Transverse colon (tissue), 4 donors: ENCODE measurements around the gene HAX1. TPM values are rescaled to one million over a fixed set of nuclear protein-coding genes. Genes with fewer than 3 reads are reported as not detected.
A peak's percentile ranks its signal among the peaks of the same experiment; 100 is the strongest.
"Not testable (repeated sequence)": the region's sequence is repeated elsewhere in the genome, so short reads cannot be mapped to it uniquely, and the experiment has no call there.

Source experiments
- DNase-seq: peaks from one replicate; pipeline ENCODE4 v3.0.0-alpha.2; 2019
- H3K27ac ChIP-seq, 4 donors: fragments of 200-600 bp; sonication (generic); 2 replicates each; pipeline ENCODE4 v1.5.1; 2016 to 2018; ENCODE audit warnings: inconsistent platforms in 4 of 4
- H3K27me3 ChIP-seq: fragments of 200-600 bp; sonication (generic); 2 replicates; pipeline ENCODE4 v1.5.1; 2017; ENCODE audit warnings: inconsistent platforms
- H3K36me3 ChIP-seq, 4 donors: fragments of 200-600 bp; sonication (generic); 2 replicates each; pipeline ENCODE4 v1.5.1; 2017 to 2019; ENCODE audit warnings: inconsistent platforms in 4 of 4
- H3K4me1 ChIP-seq, 4 donors: fragments of 200-600 bp; sonication (generic); 2 replicates each; pipeline ENCODE4 v1.5.1; 2017 to 2020; ENCODE audit warnings: inconsistent platforms in 4 of 4
- H3K4me3 ChIP-seq, 4 donors: fragments of 200-600 bp; sonication (generic); 1 replicate in 1 of 4; 2 replicates in 3 of 4; pipeline versions ENCODE4 v1.5.1 to v1.6.1; 2017 to 2019; ENCODE audit warnings: inconsistent platforms in 4 of 4
- H3K9me3 ChIP-seq, 2 donors: fragments of 200-600 bp; sonication (generic); 2 replicates each; pipeline ENCODE4 v1.5.1; 2017 to 2019; ENCODE audit warnings: inconsistent platforms in 2 of 2
- EP300 ChIP-seq: sonication (generic); formaldehyde crosslinking; IDR thresholded peaks from one replicate; pipeline ENCODE4 v1.6.1; 2017; ENCODE audit warnings: antibody characterized with exemption, low read depth
- POLR2A ChIP-seq: fragments of 450-650 bp; IDR thresholded peaks from one replicate; pipeline ENCODE4 v1.6.1; 2016; ENCODE audit warnings: antibody characterized with exemption, mild to moderate bottlenecking, moderate library complexity
- POLR2AphosphoS5 ChIP-seq, 3 donors: sonication (generic); formaldehyde crosslinking; IDR thresholded peaks; one replicate each; pipeline ENCODE4 v1.6.1; 2016; ENCODE audit warnings: antibody characterized with exemption in 3 of 3
- WGBS, 2 donors: methylation state at CpG; one replicate each; pipeline ENCODE4 v1.1.5; 2018; ENCODE audit warnings: low coverage in 1 of 2; 5-methylcytosine and 5-hydroxymethylcytosine counted together
- in situ Hi-C, 4 donors: fragments of 200-750 bp; cut with MboI; loops; one replicate each; pipeline versions ENCODE4 v1.15.0 to v1.15.1; 2017; ENCODE audit warnings: low sequenced_read_pairs in 3 of 4, low pct_ligation_motif_present in 1 of 4, low pct_unique_long_range_greater_than_20kb in 1 of 4
- intact Hi-C: fragments of 100-400 bp; cut with DNase I; formaldehyde crosslinking; loops from one replicate; pipeline ENCODE4 v1.15.1; 2023; ENCODE audit warnings: low total_unique reads
- total RNA-seq, 4 donors: library from RNA; depleted of rRNA; stranded (reverse); fragments of >200 nt; gene quantifications; one replicate each; pipeline ENCODE4 v1.1.0, GENCODE V29; 2016
- TF ChIP-seq, protein P1 (sequence below), 5 experiments: fragments of 200-600 bp in 3 of 5; fragments of 450-650 bp in 2 of 5; sonication (generic) in 3 of 5; IDR thresholded peaks; 1 replicate in 2 of 5; 2 replicates in 3 of 5; pipeline ENCODE4 v1.5.1; 2016 to 2017; ENCODE audit warnings: antibody characterized with exemption in 5 of 5, inconsistent platforms in 3 of 5, mild to moderate bottlenecking in 2 of 5, moderate library complexity in 1 of 5

The HAX1 gene
- total RNA-seq, 4 donors from 2014 or later: 44.5 to 87.1 (median 74.1) TPM

DNA sequence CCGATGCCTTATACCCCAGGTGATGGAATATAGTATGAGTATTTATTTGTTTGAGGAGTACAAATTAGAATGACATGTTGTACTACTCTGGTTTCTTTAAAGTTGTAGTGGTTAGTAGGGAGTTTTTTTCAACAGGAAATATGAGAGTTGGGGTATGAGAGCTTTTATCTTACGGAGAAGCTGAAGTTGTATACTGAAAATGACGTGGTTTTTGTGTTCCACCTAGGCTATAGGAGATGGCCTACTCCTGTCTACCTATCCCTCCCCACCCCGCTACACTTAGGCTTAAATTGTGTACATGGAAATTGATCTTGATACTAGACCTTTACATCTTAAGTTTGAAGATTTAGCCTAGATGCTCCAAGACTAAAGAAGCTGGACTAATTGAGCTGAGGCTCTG, 6.8 kb upstream of the HAX1 start:
- in situ Hi-C loops: loop anchor here in 1 of 4 donors (10.0 kb wide), 1 partner anchor 71 kb away; the partner anchor contains the start of gene TPM3
- 66 to 77% methylated on average over 1 to 4 of the region's 4 CpGs for WGBS, 2 donors
- H3K4me1 ChIP-seq: no peaks in the 10 kb centered on the region

DNA sequence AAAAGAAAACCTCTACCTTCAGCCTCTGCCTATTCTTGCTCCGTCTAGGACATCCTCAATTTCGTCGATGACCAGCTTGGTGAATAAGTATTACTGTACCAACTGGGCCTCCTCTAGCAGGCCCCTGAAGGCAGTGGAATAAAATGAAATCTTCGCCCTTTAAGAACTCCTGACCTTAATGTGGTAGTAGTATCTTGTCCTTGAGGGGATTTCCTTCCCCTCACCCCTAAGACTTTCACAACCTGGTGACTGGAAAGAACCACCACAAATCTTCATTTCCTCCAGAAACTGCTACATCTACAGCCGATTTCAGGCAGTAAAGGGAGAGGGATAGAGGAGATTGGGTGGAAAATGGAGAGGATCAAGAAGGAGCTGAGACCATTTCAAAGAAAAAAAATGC, 1.6 kb upstream of the HAX1 start:
- 72 to 76% methylated on average over 3 to 5 of the region's 5 CpGs for WGBS, 2 donors
- Histone ChIP-seq H3K36me3 (peaks cover 0 to 28% (median 10%) of the 10 kb centered on the region in 4 donors), H3K27ac (no peak overlapping the region), H3K4me3 (no peak overlapping the region), H3K27me3 (no peaks in the 10 kb centered on the region), H3K4me1 (peaks cover 10 to 23% (median 13%) of the 10 kb centered on the region in 4 donors), H3K9me3 (no peaks in the 10 kb centered on the region)
- no peak for TF ChIP-seq POLR2A
- TF ChIP-seq, protein P1, sequence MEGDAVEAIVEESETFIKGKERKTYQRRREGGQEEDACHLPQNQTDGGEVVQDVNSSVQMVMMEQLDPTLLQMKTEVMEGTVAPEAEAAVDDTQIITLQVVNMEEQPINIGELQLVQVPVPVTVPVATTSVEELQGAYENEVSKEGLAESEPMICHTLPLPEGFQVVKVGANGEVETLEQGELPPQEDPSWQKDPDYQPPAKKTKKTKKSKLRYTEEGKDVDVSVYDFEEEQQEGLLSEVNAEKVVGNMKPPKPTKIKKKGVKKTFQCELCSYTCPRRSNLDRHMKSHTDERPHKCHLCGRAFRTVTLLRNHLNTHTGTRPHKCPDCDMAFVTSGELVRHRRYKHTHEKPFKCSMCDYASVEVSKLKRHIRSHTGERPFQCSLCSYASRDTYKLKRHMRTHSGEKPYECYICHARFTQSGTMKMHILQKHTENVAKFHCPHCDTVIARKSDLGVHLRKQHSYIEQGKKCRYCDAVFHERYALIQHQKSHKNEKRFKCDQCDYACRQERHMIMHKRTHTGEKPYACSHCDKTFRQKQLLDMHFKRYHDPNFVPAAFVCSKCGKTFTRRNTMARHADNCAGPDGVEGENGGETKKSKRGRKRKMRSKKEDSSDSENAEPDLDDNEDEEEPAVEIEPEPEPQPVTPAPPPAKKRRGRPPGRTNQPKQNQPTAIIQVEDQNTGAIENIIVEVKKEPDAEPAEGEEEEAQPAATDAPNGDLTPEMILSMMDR (IDR thresholded peaks at IDR 0.05): no peak
- no peak for TF ChIP-seq EP300
- no peak for TF ChIP-seq POLR2AphosphoS5 (IDR thresholded peaks at IDR 0.05)
- in situ Hi-C loops (loop anchor here in 1 of 4 donors (10.0 kb wide), 1 partner anchor 76 kb away; the partner anchor contains the start of gene TPM3), intact Hi-C loops (no loop called here)
- no peak for DNase-seq

More for the DNA sequence above, 6.8 kb upstream of the HAX1 start:
- TF ChIP-seq POLR2AphosphoS5 (IDR thresholded peaks at IDR 0.05) (no peak), POLR2A (no peak), EP300 (no peak)
- TF ChIP-seq, protein P1 (IDR thresholded peaks at IDR 0.05): no peak
- Histone ChIP-seq H3K36me3 (peaks cover 0 to 55% (median 20%) of the 10 kb centered on the region in 4 donors), H3K4me3 (no peak overlapping the region), H3K27ac (no peak overlapping the region), H3K9me3 (no peaks in the 10 kb centered on the region), H3K27me3 (no peaks in the 10 kb centered on the region)
- intact Hi-C loops: no loop called here
- DNase-seq: no peak

DNA sequence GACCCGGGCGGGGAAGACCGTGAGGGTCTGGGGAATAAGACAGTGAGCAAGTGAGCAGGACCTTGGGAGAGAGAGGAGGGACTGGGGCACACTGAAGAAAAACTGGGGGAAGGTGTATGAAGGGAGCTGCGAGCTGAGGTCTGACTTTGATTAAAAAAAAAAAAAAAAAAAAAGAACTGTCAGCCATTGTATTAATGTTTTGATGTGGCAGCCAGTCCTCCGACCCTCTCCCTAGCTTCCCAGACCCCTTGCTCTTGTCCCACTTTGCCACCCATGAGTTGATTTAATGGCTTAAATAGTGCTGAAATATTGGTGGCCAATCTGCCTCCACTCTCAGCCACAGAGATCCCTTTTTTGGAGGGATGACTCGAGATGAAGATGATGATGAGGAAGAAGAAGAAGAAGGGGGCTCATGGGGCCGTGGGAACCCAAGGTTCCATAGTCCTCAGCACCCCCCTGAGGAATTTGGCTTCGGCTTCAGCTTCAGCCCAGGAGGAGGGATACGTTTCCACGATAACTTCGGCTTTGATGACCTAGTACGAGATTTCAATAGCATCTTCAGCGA, 652 bp downstream of the HAX1 start:
- Histone ChIP-seq H3K27me3 (no peaks in the 10 kb centered on the region), H3K4me1 (peaks cover 10 to 23% (median 13%) of the 10 kb centered on the region in 4 donors), H3K27ac (peak overlapping the region; percentile 87 to 98 (median 92)), H3K9me3 (no peaks in the 10 kb centered on the region), H3K4me3 (peak overlapping the region; percentile 59 to 98 (median 82)), H3K36me3 (peaks cover 0 to 26% (median 10%) of the 10 kb centered on the region in 4 donors)
- in situ Hi-C loops (loop anchor here in 1 of 4 donors (10.0 kb wide), 1 partner anchor 78 kb away; the partner anchor contains the start of gene TPM3), intact Hi-C loops (no loop called here)
- DNase-seq: no peak
- TF ChIP-seq, protein P1 (IDR thresholded peaks at IDR 0.05): no peak
- TF ChIP-seq EP300 (no peak), POLR2AphosphoS5 (IDR thresholded peaks at IDR 0.05) (no peak), POLR2A (no peak)
- 46 to 48% methylated on average over 9 to 13 of the region's 13 CpGs for WGBS, 2 donors

DNA sequence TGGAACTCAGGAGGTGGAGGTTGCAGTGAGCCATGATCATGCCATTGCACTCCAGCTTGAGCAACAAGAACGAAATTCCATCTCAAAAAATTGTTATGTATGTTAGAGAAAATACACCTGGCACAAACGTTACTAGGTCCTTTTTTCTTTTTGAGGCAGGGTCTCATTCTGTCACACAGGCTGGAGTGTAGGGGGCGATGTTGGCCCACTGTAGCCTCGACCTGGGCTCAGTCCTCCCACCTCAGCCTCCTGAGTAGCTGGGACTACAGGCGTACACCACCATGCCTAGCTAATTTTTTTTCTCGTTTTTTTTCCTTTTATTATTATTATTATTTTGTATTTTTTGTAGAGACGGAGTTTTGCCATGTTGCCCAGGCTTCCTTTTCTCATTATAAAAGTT, 4.4 kb downstream of the HAX1 start:
- Histone ChIP-seq H3K27ac (no peak overlapping the region), H3K4me3 (no peak overlapping the region), H3K9me3 (no peaks in the 10 kb centered on the region), H3K27me3 (no peaks in the 10 kb centered on the region), H3K4me1 (peaks cover 8 to 17% (median 10%) of the 10 kb centered on the region in 4 donors), H3K36me3 (peaks cover 0 to 18% (median 6%) of the 10 kb centered on the region in 4 donors)
- in situ Hi-C loops: loop anchor here in 1 of 4 donors (10.0 kb wide), 1 partner anchor 82 kb away; the partner anchor contains the start of gene TPM3
- 85 to 87% methylated on average over 7 of the region's 7 CpGs for WGBS, 2 donors
- no peak for TF ChIP-seq POLR2A
- TF ChIP-seq, protein P1 (IDR thresholded peaks at IDR 0.05): peak in 1 of 5 experiments; percentile 10
- no peak for DNase-seq
- intact Hi-C loops: no loop called here

DNA sequence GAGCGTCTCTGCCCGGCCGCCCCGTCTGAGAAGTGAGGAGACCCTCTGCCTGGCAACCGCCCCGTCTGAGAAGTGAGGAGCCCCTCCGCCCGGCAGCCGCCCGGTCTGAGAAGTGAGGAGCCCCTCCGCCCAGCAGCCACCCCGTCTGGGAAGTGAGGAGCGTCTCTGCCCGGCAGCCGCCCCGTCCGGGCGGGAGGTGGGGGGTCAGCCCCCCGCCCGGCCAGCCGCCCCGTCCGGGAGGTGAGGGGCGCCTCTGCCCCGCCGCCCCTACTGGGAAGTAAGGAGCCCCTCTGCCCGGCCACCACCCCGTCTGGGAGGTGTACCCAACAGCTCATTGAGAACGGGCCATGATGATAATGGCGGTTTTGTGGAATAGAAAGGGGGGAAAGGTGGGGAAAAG, 15.2 kb downstream of the HAX1 start:
- H3K4me1 ChIP-seq, DNase-seq, H3K27ac ChIP-seq, H3K9me3 ChIP-seq, H3K27me3 ChIP-seq, H3K36me3 ChIP-seq, in situ Hi-C loops, intact Hi-C loops, H3K4me3 ChIP-seq: not testable (repeated sequence)
- WGBS, 2 donors: 98% methylated on average over 14 of the region's 30 CpGs; no CpG with 5 or more reads in 1 of the 2 donors
